Calu3 (cell line): ENCODE measurements around the gene PTGIR. TPM values are rescaled to one million over a fixed set of nuclear protein-coding genes. Genes with fewer than 3 reads are reported as not detected.
"Not testable (repeated sequence)": the region's sequence is repeated elsewhere in the genome, so short reads cannot be mapped to it uniquely, and the experiment has no call there.

Source experiments
- BruUV-seq: library from RNA; stranded (reverse); fragments of 400-500 nt; replicated peaks from 2 replicates; lab custom pipeline; 2021; lab: Mats Ljungman, UMichigan
- CTCF ChIA-PET: fragments of 300-600 bp; sonication (Branson Sonifier 250); formaldehyde crosslinking; loops from one replicate; lab custom pipeline; 2022; ENCODE audit warnings: antibody characterized with exemption; lab: Charles Lee
- DNase-seq: peaks from one replicate; pipeline ENCODE4 v3.0.0; 2022
- H3K27ac Mint-ChIP-seq: one replicate; pipeline ENCODE4 v1.8.0; 2022; ENCODE audit warnings: mixed read lengths; ENCODE audit not compliant: unreplicated experiment
- H3K27me3 Mint-ChIP-seq: one replicate; pipeline ENCODE4 v1.8.0; 2022; ENCODE audit warnings: mixed read lengths; ENCODE audit not compliant: unreplicated experiment
- H3K36me3 Mint-ChIP-seq: one replicate; pipeline ENCODE4 v1.8.0; 2022; ENCODE audit warnings: mild to moderate bottlenecking, moderate library complexity, mixed read lengths; ENCODE audit not compliant: insufficient read depth, unreplicated experiment
- H3K4me1 Mint-ChIP-seq: one replicate; pipeline ENCODE4 v1.8.0; 2022; ENCODE audit warnings: mild to moderate bottlenecking, low read depth, mixed read lengths; ENCODE audit not compliant: unreplicated experiment
- H3K4me3 Mint-ChIP-seq: one replicate; pipeline ENCODE4 v1.8.0; 2022; ENCODE audit warnings: mild to moderate bottlenecking, low read depth, moderate library complexity, mixed read lengths; ENCODE audit not compliant: unreplicated experiment
- H3K9me3 Mint-ChIP-seq: one replicate; pipeline ENCODE4 v1.8.0; 2022; ENCODE audit warnings: low read depth, mixed read lengths; ENCODE audit not compliant: unreplicated experiment
- CTCF ChIP-seq: fragments of 200-600 bp; IDR thresholded peaks from one replicate; pipeline ENCODE4 v1.8.0; 2022; ENCODE audit warnings: antibody characterized with exemption; ENCODE audit not compliant: unreplicated experiment
- intact Hi-C: fragments of 100-400 bp; cut with micrococcal nuclease; formaldehyde crosslinking; loops from one replicate; pipeline ENCODE4 v1.10.0; 2022; ENCODE audit not compliant: unreplicated experiment
- total RNA-seq: library from RNA; stranded (reverse); gene quantifications from 2 replicates; pipeline ENCODE4 v1.2.3, GENCODE V29; 2022

Gene PTGIR
- total RNA-seq, 1 experiment from 2014 or later = not detected

GRCh38 chr19:46630586-46631205 is 5.8 kb upstream of the PTGIR start:
- no peak for TF ChIP-seq CTCF
- Mint-ChIP-seq H3K9me3 (no peaks in the 10 kb centered on the region), H3K27ac (no peak overlapping the region), H3K36me3 (peaks cover 6% of the 10 kb centered on the region), H3K4me3 (no peak overlapping the region), H3K27me3 (peaks cover 58% of the 10 kb centered on the region), H3K4me1 (peaks cover 10% of the 10 kb centered on the region)
- CTCF ChIA-PET = interaction anchor here (0.6 to 1.2 kb wide), 2 partner anchors 30 to 562 kb away, joined by 3 to 4 read pairs; partner anchors contain the start of gene DACT3
- no peak for DNase-seq
- no TSS peak for BruUV-seq
- intact Hi-C loops = no loop called here

GRCh38 chr19:46629546-46630025 is 4.7 kb upstream of the PTGIR start:
- no peak for DNase-seq
- no TSS peak for BruUV-seq
- Mint-ChIP-seq H3K9me3 (no peaks in the 10 kb centered on the region), H3K4me1 (peaks cover 10% of the 10 kb centered on the region), H3K27me3 (peaks cover 66% of the 10 kb centered on the region), H3K36me3 (peaks cover 6% of the 10 kb centered on the region), H3K27ac (no peak overlapping the region), H3K4me3 (no peak overlapping the region)
- CTCF ChIA-PET = interaction anchor here (2.3 kb wide), 1 partner anchor 32 kb away, joined by 9 read pairs; the partner anchor contains the start of gene DACT3
- no peak for TF ChIP-seq CTCF
- intact Hi-C loops = no loop called here

- not testable (repeated sequence) for BruUV-seq, H3K27ac Mint-ChIP-seq
- CTCF ChIA-PET = interaction anchor here (0.7 to 2.3 kb wide), 2 partner anchors 33 to 824 kb away, joined by 3 to 9 read pairs; partner anchors contain the start of gene DACT3
Observed at GRCh38 chr19:46628970-46629369, 4.1 kb upstream of the PTGIR start.

GRCh38 chr19:46626446-46626845 is 1.6 kb upstream of the PTGIR start:
- DNase-seq = no peak
- Mint-ChIP-seq H3K4me1 (no peaks in the 10 kb centered on the region), H3K27me3 (peaks cover 66% of the 10 kb centered on the region), H3K4me3 (no peak overlapping the region), H3K36me3 (peaks cover 6% of the 10 kb centered on the region), H3K27ac (no peak overlapping the region), H3K9me3 (no peaks in the 10 kb centered on the region)
- CTCF ChIA-PET = interaction anchor here (1.7 kb wide), 1 partner anchor 10 kb away, joined by 6 read pairs; no protein-coding TSS in a partner anchor
- intact Hi-C loops = no loop called here
- no peak for TF ChIP-seq CTCF
- BruUV-seq = no TSS peak

More at GRCh38 chr19:46628970-46629369, 4.1 kb upstream of the PTGIR start:
- DNase-seq, H3K9me3 Mint-ChIP-seq, intact Hi-C loops, H3K4me3 Mint-ChIP-seq, H3K36me3 Mint-ChIP-seq: not testable (repeated sequence)
- peaks cover 72% of the 10 kb centered on the region for H3K27me3 Mint-ChIP-seq
- peaks cover 10% of the 10 kb centered on the region for H3K4me1 Mint-ChIP-seq
